A673 (cell line): ENCODE measurements around the gene SEPTIN1.

Experiments used
- EZH2 ChIP-seq: fragments of 200-600 bp; sonication (generic); IDR thresholded peaks from 2 replicates; pipeline ENCODE4 v1.6.1; 2017; ENCODE audit warnings: borderline replicate concordance, low read depth, mild to moderate bottlenecking, mixed read lengths, antibody characterized with exemption, low read length; ENCODE audit not compliant: poor library complexity, severe bottlenecking
- TF ChIP-seq, protein P1 (sequence below): fragments of 300-800, 200-600 bp; sonication (generic); conservative IDR thresholded peaks from 2 replicates; pipeline ENCODE4 v1.5.1; 2017; ENCODE audit warnings: low read depth, mild to moderate bottlenecking, antibody characterized with exemption, low read length, moderate library complexity, mixed read lengths

DNA sequence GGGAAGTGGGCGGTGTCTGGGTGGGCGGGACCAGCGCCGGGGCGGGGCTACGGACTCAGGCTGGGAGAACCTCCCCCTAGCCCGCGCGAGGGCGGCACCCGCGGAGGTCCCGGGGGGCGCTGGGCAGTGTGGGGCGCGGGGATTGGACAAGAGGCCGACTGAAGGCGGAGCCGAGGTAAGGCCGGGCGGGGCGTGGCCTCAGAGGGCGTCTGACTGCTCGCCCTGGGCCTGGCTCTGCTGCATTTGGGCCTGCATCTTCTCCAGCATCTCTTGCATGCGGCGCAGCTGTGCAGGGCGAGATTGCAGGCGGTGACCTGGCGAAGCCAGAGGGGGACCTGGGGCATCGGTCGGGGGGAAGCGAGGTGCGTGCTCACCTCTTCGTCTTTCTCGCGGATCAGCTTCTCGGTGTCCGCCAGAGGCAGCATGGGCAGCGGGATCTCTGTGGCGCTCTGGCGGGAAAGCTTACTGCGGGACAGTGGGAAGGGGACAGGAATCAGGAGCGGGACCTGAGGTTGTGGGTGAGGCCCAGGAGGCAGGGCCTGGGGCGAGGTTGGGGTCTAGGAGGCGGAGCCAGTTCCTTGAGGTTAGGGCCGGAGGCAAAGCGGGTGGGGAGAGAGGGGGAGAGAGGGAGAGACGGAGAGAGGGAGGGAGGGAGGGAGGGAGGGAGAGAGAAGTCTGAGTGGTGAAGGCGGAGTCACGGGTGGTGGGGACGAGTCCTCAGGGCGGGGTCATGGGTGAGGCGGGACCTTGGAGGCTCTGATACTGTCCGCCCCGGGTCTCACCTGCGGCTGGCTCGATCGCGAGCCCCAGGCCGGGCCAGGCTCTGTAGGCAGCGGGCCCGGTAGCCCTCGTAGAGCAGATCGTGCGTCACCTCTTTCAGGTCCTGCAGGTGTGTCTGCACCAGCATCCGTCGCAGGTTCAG lies 3.9 kb downstream of the SEPTIN1 start:
- TF ChIP-seq, protein P1, sequence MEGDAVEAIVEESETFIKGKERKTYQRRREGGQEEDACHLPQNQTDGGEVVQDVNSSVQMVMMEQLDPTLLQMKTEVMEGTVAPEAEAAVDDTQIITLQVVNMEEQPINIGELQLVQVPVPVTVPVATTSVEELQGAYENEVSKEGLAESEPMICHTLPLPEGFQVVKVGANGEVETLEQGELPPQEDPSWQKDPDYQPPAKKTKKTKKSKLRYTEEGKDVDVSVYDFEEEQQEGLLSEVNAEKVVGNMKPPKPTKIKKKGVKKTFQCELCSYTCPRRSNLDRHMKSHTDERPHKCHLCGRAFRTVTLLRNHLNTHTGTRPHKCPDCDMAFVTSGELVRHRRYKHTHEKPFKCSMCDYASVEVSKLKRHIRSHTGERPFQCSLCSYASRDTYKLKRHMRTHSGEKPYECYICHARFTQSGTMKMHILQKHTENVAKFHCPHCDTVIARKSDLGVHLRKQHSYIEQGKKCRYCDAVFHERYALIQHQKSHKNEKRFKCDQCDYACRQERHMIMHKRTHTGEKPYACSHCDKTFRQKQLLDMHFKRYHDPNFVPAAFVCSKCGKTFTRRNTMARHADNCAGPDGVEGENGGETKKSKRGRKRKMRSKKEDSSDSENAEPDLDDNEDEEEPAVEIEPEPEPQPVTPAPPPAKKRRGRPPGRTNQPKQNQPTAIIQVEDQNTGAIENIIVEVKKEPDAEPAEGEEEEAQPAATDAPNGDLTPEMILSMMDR: 0 out of 2 replicates have a peak, but pooled peaks have one; percentile 19
- no peak for TF ChIP-seq EZH2
